NCI-H524 treated with DMSO at 0.1 percent for 48 hours (cell line): ENCODE measurements around the gene CMIP.
"Not testable (repeated sequence)": the region's sequence is repeated elsewhere in the genome, so short reads cannot be mapped to it uniquely, and the experiment has no call there.

Experiments used
- DNase-seq: peaks from one replicate; lab custom pipeline; 2025; lab: John Stamatoyannopoulos, UW

CMIP gene

GRCh38 chr16:81444448-81445121 lies at the start of gene CMIP:
Gene CMIP (plus strand): TSS chr16:81444808.
- no peak for DNase-seq

GRCh38 chr16:81394966-81395655 lies 49.5 kb upstream of the CMIP start:
- DNase-seq: no peak

- DNase-seq: no peak
These were observed 47.3 kb upstream of the CMIP start for GRCh38 chr16:81397058-81397878.

GRCh38 chr16:81397879-81398520 lies 46.6 kb upstream of the CMIP start:
- no peak for DNase-seq

- no peak for DNase-seq
These were observed 44.7 kb upstream of the CMIP start for GRCh38 chr16:81399909-81400308.

- no peak for DNase-seq
These were observed 43.3 kb upstream of the CMIP start for GRCh38 chr16:81401035-81401950.

- DNase-seq: no peak
These were observed 41.4 kb upstream of the CMIP start for GRCh38 chr16:81403208-81403600.

- peak; percentile 20 for DNase-seq
These were observed 40.8 kb upstream of the CMIP start for GRCh38 chr16:81403601-81404391.

- not testable (repeated sequence) for DNase-seq
These were observed 39.6 kb upstream of the CMIP start for GRCh38 chr16:81405002-81405401.

- no peak for DNase-seq
These were observed 38.9 kb upstream of the CMIP start for GRCh38 chr16:81405702-81406113.

- no peak for DNase-seq
These were observed 36.1 kb upstream of the CMIP start for GRCh38 chr16:81408409-81408950.

GRCh38 chr16:81409016-81409556 lies 35.5 kb upstream of the CMIP start:
- DNase-seq: no peak

GRCh38 chr16:81410643-81411293 lies 33.8 kb upstream of the CMIP start:
- DNase-seq: no peak

- DNase-seq: no peak
These were observed 31.2 kb upstream of the CMIP start for GRCh38 chr16:81413245-81413990.

GRCh38 chr16:81415751-81416150 lies 28.9 kb upstream of the CMIP start:
- no peak for DNase-seq

GRCh38 chr16:81416749-81417148 lies 27.9 kb upstream of the CMIP start:
- no peak for DNase-seq

- DNase-seq: no peak
These were observed 27.4 kb upstream of the CMIP start for GRCh38 chr16:81417210-81417609.

GRCh38 chr16:81419806-81420205 lies 24.8 kb upstream of the CMIP start:
- DNase-seq: no peak

- no peak for DNase-seq
These were observed 23.5 kb upstream of the CMIP start for GRCh38 chr16:81421126-81421525.
